Stimulated activated CD8-positive, alpha-beta memory T cell treated with anti-CD3 and anti-CD28 coated beads, Interleukin-12 subunit alpha, Interleukin-12 subunit beta, amount 100 ng/mL, for 24 hours (primary cell): ENCODE data around the gene RALGPS1.

ENCODE experiments used
- DNase-seq: peaks from one replicate; pipeline ENCODE4 v3.0.0-alpha.2; 2020; ENCODE audit errors: extremely low read depth

The RALGPS1 gene

GRCh38 chr9:127053960-127054359, 139.4 kb downstream of the RALGPS1 start:
- DNase-seq, result no peak

- no peak for DNase-seq
Measured at GRCh38 chr9:127055745-127056402, 141.3 kb downstream of the RALGPS1 start.

- no peak for DNase-seq
Measured at GRCh38 chr9:127056446-127056845, 141.9 kb downstream of the RALGPS1 start.

- no peak for DNase-seq
Measured at GRCh38 chr9:127058011-127058644, 143.5 kb downstream of the RALGPS1 start.

GRCh38 chr9:127058645-127059021, 144.1 kb downstream of the RALGPS1 start:
- DNase-seq, result no peak

- no peak for DNase-seq
Measured at GRCh38 chr9:127059030-127059429, 144.4 kb downstream of the RALGPS1 start.

- no peak for DNase-seq
Measured at GRCh38 chr9:127059765-127060361, 145.3 kb downstream of the RALGPS1 start.

GRCh38 chr9:127061411-127061810, 146.8 kb downstream of the RALGPS1 start:
- DNase-seq, result no peak

- no peak for DNase-seq
Measured at GRCh38 chr9:127064335-127064734, 149.8 kb downstream of the RALGPS1 start.

- DNase-seq, result no peak
Measured at GRCh38 chr9:127065592-127065991, 151.0 kb downstream of the RALGPS1 start.

GRCh38 chr9:127066060-127066850, 151.7 kb downstream of the RALGPS1 start:
- DNase-seq, result no peak

GRCh38 chr9:127066851-127067136, 152.2 kb downstream of the RALGPS1 start:
- DNase-seq, result no peak

GRCh38 chr9:127067603-127068220, 153.1 kb downstream of the RALGPS1 start:
- DNase-seq, result no peak

- no peak for DNase-seq
Measured at GRCh38 chr9:127074561-127075548, 160.3 kb downstream of the RALGPS1 start.

- no peak for DNase-seq
Measured at GRCh38 chr9:127075624-127076372, 161.2 kb downstream of the RALGPS1 start.

GRCh38 chr9:127076860-127077643, 162.5 kb downstream of the RALGPS1 start:
- no peak for DNase-seq

GRCh38 chr9:127077644-127077946, 163.0 kb downstream of the RALGPS1 start:
- no peak for DNase-seq

- no peak for DNase-seq
Measured at GRCh38 chr9:127078336-127078735, 163.8 kb downstream of the RALGPS1 start.

- no peak for DNase-seq
Measured at GRCh38 chr9:127078988-127079387, 164.4 kb downstream of the RALGPS1 start.
